Stomach (tissue), 9 donors: ENCODE data around the gene CLEC4G. TPM values are rescaled to one million over a fixed set of nuclear protein-coding genes. Genes with fewer than 3 reads are reported as not detected.

Experiments used
- DNase-seq, 2 donors: peaks; one replicate each; pipeline versions ENCODE4 v3.0.0 to v3.0.0-alpha.2; 2013 to 2019
- H3K27ac ChIP-seq, 5 donors: fragments of 200-600 bp in 4 of 5; sonication (generic) in 4 of 5; one replicate each; pipeline ENCODE4 v1.5.1; 2013 to 2019; ENCODE audit warnings: mild to moderate bottlenecking in 1 of 5, moderate library complexity in 1 of 5
- H3K27me3 ChIP-seq, 3 donors: fragments of 200-600 bp; sonication (generic); one replicate each; pipeline ENCODE4 v1.5.1; 2017 to 2019; ENCODE audit warnings: mixed run types in 1 of 3
- H3K36me3 ChIP-seq, 4 donors: fragments of 200-600 bp; sonication (generic); 1 replicate in 3 of 4; 2 replicates in 1 of 4; pipeline ENCODE4 v1.5.1; 2016 to 2019
- H3K4me1 ChIP-seq, 4 donors: fragments of 200-600 bp; sonication (generic); one replicate each; pipeline ENCODE4 v1.5.1; 2016 to 2019
- H3K4me3 ChIP-seq, 4 donors: fragments of 200-600 bp; sonication (generic) in 3 of 4; one replicate each; pipeline ENCODE4 v1.5.1; 2016 to 2019; ENCODE audit warnings: mild to moderate bottlenecking in 1 of 4
- H3K9me3 ChIP-seq, 4 donors: fragments of 200-600 bp; sonication (generic); one replicate each; pipeline ENCODE4 v1.5.1; 2016 to 2019
- CTCF ChIP-seq, 7 experiments: fragments of 450-650 bp in 4 of 7; fragments of 200-600 bp in 3 of 7; sonication (generic) in 3 of 7; IDR thresholded peaks; one replicate each; pipeline ENCODE4 v1.5.1; 2016 to 2019; ENCODE audit warnings: antibody characterized with exemption in 7 of 7, control low read depth in 2 of 7, mild to moderate bottlenecking in 1 of 7
- EP300 ChIP-seq: sonication (generic); formaldehyde crosslinking; IDR thresholded peaks from one replicate; pipeline ENCODE4 v1.6.1; 2017; ENCODE audit warnings: antibody characterized with exemption
- POLR2A ChIP-seq, 4 donors: fragments of 450-650 bp; IDR thresholded peaks; one replicate each; pipeline ENCODE4 v1.6.1; 2016; ENCODE audit warnings: antibody characterized with exemption in 4 of 4, control low read depth in 2 of 4, mild to moderate bottlenecking in 1 of 4, moderate library complexity in 1 of 4
- POLR2AphosphoS5 ChIP-seq, 3 donors: sonication (generic); formaldehyde crosslinking; IDR thresholded peaks; one replicate each; pipeline ENCODE4 v1.6.1; 2016; ENCODE audit warnings: antibody characterized with exemption in 3 of 3
- WGBS, 5 donors: extraction: QIAGEN DNeasy Blood & Tissue Kit in 3 of 5; methylation state at CpG; one replicate each; pipeline versions ENCODE4 v1.1.5 to v1.1.7; 2013 to 2018; 5-methylcytosine and 5-hydroxymethylcytosine counted together
- intact Hi-C: fragments of 100-400 bp; cut with DNase I; formaldehyde crosslinking; loops from one replicate; pipeline ENCODE4 v1.15.1; 2023; ENCODE audit warnings: low total_unique reads
- polyA plus RNA-seq, 3 donors: library from polyadenylated mRNA; stranded (reverse); fragments of 200-250 nt; gene quantifications; one replicate each; pipeline ENCODE4 v1.2.3, GENCODE V29; 2013
- total RNA-seq, 5 donors: library from RNA; depleted of rRNA; stranded (reverse); fragments of >200 nt; gene quantifications; one replicate each; pipeline versions ENCODE4 v1.1.0 to v1.2.3, GENCODE V29; 2014 to 2016
- donor health status: healthy with polysubstance abuse.
- donor health status: Bipolar disorder and iron deficiency.
- donor health status: healthy.

Gene CLEC4G
- total and polyA plus RNA-seq, 8 donors: 0.25 to 1.2 (median 0.69) TPM; not detected in 4

DNA sequence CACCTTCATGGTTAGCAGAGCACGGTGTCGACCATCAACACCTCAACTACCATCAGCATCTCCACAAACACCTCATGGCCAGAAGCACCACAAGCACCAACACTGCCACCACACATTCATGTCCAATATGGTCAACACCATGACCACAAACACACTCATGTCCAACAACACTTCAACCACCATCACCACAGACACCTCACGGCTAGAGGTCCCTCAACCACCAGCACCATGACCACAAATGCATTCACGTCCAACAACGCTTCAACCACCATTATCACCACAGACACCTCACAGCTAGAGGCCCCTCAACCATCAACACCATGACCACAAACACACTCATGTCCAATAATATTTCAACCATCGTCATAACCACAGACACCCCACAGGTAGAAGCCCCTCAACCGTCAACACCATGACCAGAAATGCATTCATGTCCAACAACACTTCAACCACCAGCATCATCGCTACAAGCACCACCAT lies 41.1 kb downstream of the CLEC4G start:
- intact Hi-C loops: no loop called here
- WGBS, 5 donors: 68 to 83% (median 74%) methylated on average over 8 of the region's 8 CpGs
- Histone ChIP-seq H3K27ac (no peak overlapping the region), H3K4me3 (no peak overlapping the region), H3K36me3 (no peaks in the 10 kb centered on the region), H3K9me3 (no peaks in the 10 kb centered on the region), H3K4me1 (no peaks in the 10 kb centered on the region), H3K27me3 (peaks cover 0 to 30% (median 7%) of the 10 kb centered on the region in 3 donors)
- TF ChIP-seq EP300: no peak
- no peak for TF ChIP-seq POLR2A (IDR thresholded peaks at IDR 0.05)
- no peak for TF ChIP-seq CTCF (IDR thresholded peaks at IDR 0.05)
- DNase-seq: no peak

DNA sequence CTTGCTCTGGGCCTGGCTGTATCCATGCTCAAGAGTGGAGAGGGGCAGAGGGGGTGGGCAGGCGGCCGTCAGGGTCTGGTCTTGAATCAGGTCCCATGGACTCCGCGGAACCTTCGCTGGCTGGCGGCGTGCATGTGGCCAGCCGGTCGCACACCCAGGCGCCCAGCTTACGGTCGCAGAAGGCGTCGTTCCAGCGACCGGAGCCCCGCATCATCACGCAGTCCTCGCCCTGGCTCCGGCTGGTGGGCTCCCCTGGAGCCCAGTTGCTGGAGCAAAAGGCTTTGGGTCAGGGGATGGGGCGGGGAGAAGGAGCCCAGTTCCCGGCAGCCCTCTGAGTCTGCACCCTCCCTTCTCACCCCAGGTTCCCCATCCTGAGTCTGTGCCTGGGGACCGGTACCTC lies 42.7 kb downstream of the CLEC4G start:
- H3K27ac ChIP-seq: no peak overlapping the region
- intact Hi-C loops: loop anchor here (10.0 kb wide), 1 partner anchor 114 kb away; no protein-coding TSS in a partner anchor
- H3K36me3 ChIP-seq: peaks cover 0 to 14% (median 11%) of the 10 kb centered on the region in 4 donors
- 14 to 41% (median 33%) methylated on average over 6 to 23 of the region's 23 CpGs for WGBS, 5 donors
- H3K27me3 ChIP-seq: peaks cover 0 to 20% (median 7%) of the 10 kb centered on the region in 3 donors
- H3K4me1 ChIP-seq: no peaks in the 10 kb centered on the region
- no peak for DNase-seq
- TF ChIP-seq POLR2AphosphoS5 (IDR thresholded peaks at IDR 0.05): no peak
- no peak for TF ChIP-seq CTCF (IDR thresholded peaks at IDR 0.05)
- no peak for TF ChIP-seq EP300
- TF ChIP-seq POLR2A (IDR thresholded peaks at IDR 0.05): no peak
- no peak overlapping the region for H3K4me3 ChIP-seq
- no peaks in the 10 kb centered on the region for H3K9me3 ChIP-seq

DNA sequence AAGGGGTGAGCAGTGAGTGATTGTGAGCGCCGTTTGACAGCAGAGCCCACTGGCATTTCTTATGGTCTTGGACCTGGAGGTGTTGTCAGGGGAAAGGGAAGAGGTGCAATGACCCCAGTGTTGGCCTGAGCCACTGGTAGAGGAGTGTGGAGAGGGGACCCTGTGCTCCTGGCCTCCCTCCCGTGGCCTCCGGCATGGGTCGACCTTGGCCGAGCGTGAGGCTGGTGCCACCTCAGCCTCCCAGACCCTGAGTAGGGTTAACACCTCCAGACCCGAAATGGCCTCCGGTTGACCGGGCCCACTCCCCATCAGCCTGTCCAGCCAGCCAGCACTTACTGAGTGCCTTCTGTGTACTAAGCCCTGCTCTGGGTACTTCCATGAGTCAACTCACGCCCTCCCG lies 44.7 kb downstream of the CLEC4G start:
- DNase-seq: no peak
- Histone ChIP-seq H3K4me1 (peaks cover 0 to 6% (median 4%) of the 10 kb centered on the region in 4 donors), H3K9me3 (no peaks in the 10 kb centered on the region), H3K36me3 (peaks cover 7 to 34% (median 31%) of the 10 kb centered on the region in 4 donors), H3K4me3 (no peak overlapping the region), H3K27me3 (peaks cover 0 to 20% (median 7%) of the 10 kb centered on the region in 3 donors), H3K27ac (no peak overlapping the region)
- 78 to 93% (median 85%) methylated on average over 7 to 12 of the region's 12 CpGs for WGBS, 5 donors
- intact Hi-C loops: loop anchor here (10.0 kb wide), 1 partner anchor 112 kb away; no protein-coding TSS in a partner anchor
- TF ChIP-seq POLR2AphosphoS5 (IDR thresholded peaks at IDR 0.05): no peak
- TF ChIP-seq CTCF (IDR thresholded peaks at IDR 0.05): no peak
- TF ChIP-seq POLR2A (IDR thresholded peaks at IDR 0.05): no peak
- no peak for TF ChIP-seq EP300

GRCh38 chr19:7685546-7686445 lies 46.1 kb downstream of the CLEC4G start:
- TF ChIP-seq POLR2A (IDR thresholded peaks at IDR 0.05) (no peak), EP300 (no peak), POLR2AphosphoS5 (IDR thresholded peaks at IDR 0.05) (no peak), CTCF (IDR thresholded peaks at IDR 0.05) (no peak)
- 43 to 49% (median 47%) methylated on average over 19 of the region's 19 CpGs for WGBS, 5 donors
- Histone ChIP-seq H3K4me1 (peaks cover 0 to 17% (median 16%) of the 10 kb centered on the region in 4 donors), H3K36me3 (peaks cover 7 to 35% (median 33%) of the 10 kb centered on the region in 4 donors), H3K9me3 (no peaks in the 10 kb centered on the region), H3K27me3 (peaks cover 0 to 20% (median 7%) of the 10 kb centered on the region in 3 donors), H3K4me3 (no peak overlapping the region), H3K27ac (no peak overlapping the region)
- DNase-seq: no peak
- intact Hi-C loops: loop anchor here (10.0 kb wide), 1 partner anchor 111 kb away; no protein-coding TSS in a partner anchor
